Activated T-cell treated with anti-CD3 and anti-CD28 coated beads for 24 hours (primary cell): ENCODE measurements around the gene MRE11.
"Not testable (repeated sequence)": the region's sequence is repeated elsewhere in the genome, so short reads cannot be mapped to it uniquely, and the experiment has no call there.

Source experiments
- DNase-seq: peaks from one replicate; pipeline ENCODE4 v3.0.0-alpha.2; 2020; ENCODE audit warnings: low read depth

MRE11 gene

DNA sequence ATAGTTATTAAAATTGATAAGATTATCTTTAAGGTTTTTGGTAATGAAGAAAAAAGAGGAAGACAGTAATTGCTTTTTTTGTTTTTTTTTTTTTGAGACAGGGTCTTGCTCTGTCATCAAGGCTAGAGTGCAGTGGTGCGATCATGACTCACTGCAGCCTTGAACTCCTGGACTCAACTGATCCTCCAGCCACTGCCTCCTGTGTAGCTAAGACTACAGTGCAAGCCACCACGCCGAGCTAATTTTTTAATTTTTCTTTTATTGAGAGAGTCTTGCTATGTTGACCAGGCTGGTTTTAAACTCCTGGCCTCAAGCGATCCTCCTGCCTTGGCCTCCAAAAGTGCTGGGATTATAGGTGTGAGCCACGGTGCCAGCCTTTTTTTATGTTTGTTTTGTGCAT lies 12.9 kb upstream of the MRE11 start:
- not testable (repeated sequence) for DNase-seq

DNA sequence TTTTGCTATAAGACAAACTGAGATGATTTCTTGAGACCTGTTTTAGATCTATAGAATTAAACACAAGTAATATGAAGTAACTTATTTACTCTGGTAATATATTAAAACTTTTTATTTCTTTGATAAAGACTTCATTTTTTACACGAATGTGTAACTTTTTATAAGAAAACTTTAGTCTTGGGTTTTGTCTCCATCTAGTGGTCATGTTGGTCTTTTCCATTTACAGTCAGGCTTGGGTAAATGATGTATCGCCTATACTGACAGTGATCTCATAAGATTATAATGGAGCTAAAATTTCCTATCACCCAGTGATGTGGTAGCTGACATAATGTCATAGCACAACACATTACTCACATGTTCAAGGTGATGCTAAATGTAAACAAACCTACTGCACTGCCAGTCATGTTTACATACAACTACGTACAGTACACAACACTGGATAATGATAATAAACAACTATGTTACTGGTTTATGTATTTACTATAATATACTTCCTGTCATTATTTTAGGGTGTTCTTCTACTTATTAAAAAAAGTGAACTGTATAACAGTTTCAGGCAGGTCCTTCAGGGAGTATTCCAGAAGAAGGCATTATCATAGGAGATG lies 11.1 kb upstream of the MRE11 start:
- DNase-seq, result no peak

DNA sequence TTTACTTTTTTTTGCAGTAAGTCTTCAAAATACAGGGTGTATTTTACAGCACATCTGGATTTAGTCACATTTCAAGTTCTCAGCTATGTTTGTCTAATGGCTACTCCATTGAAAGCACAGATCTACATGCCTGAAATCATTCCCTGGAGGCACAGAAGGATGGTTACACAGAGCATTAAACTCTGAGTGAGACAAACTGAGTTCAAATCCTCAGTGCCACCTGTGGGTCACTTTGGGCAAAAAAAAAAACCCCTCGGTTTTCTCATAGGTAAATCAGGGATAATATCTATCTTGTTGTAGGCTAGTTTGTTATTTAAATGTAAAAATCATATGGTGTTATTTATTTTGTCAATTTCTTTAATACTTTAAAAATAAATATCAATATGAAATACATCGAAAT lies 7.9 kb upstream of the MRE11 start:
- no peak for DNase-seq

DNA sequence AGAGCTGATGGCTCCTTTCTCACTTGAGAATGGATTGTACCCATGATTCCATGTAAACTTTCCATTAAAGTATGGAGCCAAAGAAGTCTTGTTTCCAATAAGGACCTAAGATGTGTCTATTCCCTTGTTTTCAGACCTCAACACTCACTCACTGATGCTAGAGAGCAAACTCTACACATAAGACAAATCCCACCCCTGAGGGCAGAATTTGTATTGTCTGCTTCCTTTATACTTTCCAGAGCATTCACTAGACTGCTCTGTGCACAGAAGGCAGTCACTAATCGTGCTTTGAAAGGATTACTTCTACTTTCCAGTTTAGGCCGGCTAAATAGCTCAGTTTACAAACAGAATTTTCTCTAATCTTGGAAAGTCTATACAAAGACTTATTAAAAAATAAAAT lies 6.5 kb upstream of the MRE11 start:
- no peak for DNase-seq

DNA sequence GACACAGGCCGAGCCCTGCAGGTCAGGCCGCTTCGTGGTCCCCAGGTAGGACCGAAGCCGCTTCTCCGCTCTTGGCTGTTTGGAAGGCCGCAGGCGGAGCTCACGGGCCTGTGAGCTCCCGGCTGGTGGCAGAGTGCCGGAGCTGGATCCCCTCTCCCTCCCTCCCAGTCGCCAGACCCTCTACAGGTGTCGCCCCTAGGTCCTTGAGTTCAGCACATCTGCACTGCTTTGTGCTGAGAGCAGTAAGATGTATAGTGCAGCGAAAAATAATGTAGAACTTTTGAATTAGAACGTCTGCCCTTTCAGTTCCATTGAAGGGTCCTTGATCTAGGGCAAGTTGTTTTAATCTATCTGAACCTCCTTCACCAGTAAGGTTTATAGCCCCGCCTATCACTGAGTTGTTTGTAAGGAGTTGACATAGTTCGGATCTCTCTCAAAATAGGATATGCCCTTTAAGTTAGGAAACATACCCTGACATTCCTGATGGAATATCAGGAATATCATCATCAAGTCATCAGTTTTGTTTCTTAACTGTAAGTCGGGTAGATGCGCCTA lies 559 bp upstream of the MRE11 start:
- DNase-seq, result no peak

DNA sequence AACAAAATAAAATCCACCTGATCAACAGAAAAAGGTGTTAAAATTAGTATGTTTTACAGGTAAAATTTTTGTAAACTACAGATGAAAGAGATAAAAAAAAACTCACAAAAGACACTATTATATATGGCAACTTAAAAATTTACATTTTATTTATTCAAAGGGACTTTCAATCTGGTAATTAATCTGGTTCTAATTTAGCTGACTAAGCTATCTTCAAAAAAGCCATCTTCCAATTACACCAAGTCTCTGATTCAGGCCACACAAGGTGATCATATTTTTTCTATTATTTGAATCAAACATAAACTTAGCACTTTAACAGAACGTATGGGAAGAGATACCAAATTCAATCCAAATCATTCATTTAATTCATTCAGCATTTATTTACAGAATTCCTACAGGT lies 7.6 kb downstream of the MRE11 start:
- DNase-seq, result no peak

DNA sequence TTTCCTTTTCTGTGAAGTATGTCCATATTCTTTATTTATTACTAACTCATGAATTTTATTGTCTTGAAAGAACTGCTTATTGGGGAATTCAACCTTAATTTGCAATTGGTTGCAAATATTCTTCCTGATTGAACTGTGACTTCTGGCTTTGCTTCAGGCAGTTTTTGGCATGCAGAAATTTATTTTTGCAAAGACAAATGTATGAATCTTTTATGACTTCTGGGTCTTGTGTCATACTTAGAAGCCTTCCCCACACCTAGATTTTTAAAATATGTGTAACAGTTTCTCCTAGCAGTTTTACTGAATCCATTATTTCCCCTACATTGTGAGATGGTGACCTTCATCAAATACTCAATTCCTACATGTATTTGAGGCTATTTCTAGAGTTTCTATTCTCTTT lies 12.3 kb downstream of the MRE11 start:
- no peak for DNase-seq

DNA sequence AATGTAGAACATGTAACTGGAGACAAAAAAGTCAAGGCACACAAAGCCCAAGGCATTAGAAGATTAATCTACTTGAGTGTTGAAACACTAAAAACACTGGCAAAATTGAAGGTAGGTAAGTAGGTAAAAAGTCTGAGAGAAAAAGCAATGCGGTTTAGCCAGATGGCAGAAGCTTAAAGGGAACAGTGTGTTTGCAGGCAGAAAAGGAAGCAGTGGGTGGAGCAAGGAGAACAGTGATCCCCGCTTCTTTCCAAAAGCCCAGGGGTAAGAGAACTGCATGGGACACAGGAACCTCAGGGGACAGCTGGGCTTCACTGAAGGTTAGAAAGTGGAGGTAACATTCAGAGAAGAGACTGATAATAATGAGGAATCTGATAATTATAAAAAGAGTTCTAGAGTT lies 16.0 kb downstream of the MRE11 start:
- no peak for DNase-seq

DNA sequence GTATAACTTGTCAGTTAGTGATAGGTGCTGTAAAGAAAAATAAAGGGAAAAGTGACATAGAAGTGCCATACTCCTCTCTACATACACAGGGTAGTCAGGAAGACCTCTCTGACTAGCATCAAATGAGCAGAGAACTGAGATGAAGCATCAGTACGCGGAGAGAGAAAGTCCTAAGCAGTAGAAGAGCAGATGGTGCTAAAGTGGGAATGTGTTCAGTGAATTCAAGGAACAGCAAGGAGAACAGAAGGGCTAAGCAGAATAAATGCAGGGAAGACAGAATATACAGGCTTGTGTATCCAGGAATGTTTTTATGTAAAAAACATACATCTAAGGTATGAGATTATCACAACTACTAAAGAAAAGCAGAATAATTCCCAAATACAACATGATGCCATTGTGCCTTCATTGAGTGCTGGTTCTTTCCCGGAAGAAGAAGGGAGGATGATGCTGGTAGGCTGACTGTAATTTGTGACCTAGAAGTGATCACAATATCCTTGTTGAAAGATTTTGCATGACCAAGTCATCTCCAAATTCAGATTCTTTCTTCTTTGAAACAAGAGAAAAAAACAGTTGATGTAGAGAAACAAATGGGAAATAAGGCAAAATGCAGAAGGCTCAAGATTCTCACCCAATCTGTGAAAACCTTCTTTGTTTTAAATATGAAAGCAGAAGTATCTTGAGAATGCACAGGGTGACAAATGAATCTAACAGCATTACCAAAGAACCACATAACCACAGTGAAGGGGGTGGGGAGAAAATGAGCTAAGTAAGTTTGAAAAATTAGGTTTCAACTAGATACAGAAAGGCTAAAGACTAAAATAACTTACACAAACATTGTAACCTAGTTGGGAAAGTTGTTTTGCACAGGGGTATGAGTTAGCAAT lies 20.5 kb downstream of the MRE11 start:
- DNase-seq, result no peak

DNA sequence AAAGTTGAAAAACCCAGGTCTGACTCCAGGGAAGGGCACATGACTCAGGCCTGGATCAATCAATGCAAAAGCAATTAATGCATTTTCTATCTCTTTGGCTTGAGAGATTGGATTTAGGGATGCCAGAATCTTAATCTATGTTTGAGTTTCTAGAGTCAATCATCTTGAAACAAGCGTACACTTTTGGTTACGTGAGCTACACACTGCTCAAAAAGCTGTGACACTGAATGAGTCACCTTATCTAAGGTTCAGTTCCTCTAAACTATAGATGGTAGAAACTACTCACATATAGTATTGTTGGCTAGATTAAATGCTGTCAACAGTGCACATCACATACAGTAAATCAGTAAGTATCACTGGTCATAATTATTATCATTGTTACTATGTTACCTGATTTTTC lies 24.2 kb downstream of the MRE11 start:
- no peak for DNase-seq

DNA sequence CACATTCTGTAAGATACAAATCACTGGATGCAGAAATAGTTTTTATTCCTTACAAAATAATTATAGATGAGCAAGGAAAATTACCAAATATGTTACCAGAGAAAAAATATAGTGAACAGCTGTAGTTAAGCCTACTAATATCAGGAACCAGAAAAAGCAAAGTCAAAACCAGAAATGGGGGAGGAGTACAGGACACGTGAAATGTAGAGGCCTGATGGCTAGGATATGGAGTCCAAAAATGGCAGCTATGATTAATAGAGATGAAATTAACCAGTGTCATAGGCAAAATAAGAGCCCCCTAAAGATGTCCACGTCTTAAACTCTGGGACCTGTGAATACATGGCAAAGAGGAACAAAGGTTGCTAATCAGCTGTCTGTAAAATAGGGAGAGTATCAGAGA lies 34.1 kb downstream of the MRE11 start:
- no peak for DNase-seq

DNA sequence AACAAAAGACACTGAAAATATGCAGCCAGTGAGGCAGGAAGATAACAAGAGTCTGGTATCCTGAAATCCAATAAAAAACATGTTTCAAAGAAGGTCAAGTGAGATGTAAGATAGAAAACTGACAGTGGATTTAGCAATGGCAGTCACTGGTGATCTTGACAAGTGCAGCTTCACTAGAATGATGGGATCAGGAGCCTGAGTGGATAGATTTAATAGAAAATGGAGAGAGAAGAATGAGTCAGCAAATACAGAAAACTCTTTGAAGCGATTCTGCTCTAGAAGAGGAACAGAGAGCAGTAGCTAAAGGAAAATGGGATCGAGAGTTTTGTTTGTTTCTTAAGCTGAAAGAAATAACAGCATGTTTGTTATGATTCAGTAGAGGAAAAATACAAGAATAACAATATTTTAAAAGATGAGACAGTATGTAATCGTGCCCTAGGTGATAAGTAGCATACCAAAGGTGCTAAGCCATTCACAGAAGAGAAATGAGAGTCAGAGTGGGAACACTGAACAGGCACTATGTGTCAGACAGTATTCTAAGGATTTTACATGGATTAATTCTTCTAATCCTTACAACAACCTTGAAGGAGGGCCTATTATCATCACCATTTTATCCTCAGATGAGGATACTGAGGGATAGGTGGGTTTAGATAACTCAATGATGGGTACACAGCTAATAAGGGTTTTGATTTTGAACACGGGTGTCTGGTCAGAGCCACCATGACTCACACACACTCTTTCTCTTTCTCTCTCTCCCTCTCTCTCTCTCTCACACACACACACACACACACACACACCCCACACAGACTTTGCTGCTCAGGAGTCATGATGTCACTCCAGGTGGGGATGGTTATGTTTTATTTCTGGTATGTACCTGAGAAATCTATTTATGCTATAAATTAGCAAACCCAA lies 36.3 kb downstream of the MRE11 start:
- DNase-seq, result no peak

DNA sequence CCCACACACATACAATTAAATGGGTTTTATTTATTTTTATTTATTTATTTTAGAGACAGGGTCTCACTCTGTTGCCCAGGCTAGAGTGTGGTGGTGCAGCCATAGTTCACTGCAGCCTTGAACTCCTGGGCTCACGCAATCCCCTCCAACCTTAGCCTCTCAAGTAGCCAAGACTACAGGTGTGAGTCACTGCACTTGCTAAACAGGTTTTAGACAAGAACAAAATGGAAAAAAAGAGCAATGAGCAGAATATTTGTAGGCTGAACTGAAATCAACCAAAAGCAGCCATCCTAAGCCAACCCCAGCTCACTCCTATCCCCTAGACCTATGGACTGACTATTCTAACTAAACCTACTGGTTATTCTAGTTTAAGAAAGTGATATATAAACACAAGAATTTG lies 37.8 kb downstream of the MRE11 start:
- no peak for DNase-seq

DNA sequence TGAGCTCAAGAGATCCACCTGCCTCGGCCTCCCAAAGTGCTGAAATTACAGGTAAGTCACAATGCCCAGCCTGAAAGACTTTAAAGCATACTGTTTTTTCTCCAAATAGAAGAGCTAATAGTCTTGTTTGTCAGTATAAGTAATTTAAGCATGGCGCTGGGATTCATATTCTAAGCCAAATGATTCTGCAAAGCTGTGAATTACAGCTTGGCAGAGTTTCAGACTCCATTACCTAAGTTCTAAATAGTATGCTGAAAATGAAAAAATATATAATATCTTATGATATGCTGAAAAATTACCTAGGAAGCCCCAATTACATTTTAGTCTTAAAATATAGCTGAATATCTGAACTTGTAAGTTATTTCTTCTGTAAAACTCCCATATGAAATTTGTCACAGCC lies 39.3 kb downstream of the MRE11 start:
- DNase-seq, result no peak

DNA sequence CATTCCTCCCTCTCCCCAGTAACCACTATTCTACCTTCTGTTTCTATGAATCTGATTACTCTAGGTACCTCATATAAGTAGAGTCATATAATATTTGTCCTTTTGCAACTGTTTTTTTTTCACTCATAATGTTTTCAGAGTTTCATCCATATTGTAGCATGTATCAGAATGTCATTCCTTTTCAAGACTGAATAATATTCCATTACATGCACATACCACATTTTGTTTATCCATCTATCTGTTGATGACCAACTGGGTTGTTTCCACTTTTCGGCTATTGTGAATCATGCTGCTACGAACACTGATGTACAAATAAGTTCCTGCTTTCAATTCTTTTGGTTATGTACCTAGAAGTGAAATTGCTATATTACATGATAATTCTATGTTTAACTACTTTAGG lies 40.7 kb downstream of the MRE11 start:
- no peak for DNase-seq

DNA sequence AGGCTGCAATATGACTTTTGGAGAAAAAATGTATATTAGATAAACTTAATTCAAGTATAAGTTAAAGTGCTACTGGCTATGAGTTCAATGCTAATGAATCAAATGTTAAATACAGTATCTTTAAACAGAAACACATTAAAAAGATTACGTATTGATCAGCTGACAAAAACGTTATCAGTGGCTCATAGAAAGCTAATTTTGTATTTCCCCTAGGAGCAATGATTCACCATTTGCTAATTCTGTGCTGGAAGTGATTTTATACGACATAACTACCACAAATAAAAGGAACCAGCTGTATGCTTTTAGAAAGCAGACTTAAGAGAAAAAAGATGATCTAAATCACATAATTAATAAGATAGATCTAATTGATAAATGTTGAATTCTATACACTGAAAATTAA lies 43.6 kb downstream of the MRE11 start:
- no peak for DNase-seq

DNA sequence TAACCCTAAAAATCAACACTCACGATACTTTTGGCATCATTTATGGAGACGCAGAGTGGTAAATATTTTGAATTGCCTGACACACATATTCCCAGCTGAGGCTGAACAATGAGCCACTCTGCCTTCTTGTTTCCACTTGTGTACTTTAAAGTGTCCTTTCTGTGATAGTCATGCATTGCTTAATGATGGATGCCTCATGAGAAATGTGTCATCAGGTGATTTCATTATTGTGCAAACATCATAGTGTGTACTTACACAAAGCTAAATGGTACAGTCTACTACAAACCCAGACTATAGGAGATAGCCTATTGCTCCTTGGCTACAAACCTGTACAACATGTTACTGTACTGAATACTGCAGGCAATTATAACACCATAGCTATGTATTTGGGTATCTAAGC lies 44.2 kb downstream of the MRE11 start:
- no peak for DNase-seq

DNA sequence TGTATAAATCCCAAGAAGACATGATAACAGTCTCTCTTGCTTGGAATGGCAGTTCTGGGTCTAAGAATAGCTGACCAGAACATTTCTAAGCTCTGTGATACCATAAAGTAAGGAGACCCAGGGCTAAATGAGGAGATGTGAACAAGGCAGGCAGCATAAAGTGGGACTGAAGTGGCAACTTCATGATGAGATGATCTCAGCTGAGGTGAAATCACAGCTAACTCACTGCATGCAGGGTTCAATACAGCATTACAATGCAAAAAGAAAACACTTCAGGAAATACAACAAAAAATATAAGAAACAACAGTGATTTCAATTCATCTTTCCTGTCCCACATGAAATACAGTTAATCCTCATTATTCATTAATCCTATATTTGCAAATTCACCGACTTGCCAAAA lies 44.6 kb downstream of the MRE11 start:
- no peak for DNase-seq

DNA sequence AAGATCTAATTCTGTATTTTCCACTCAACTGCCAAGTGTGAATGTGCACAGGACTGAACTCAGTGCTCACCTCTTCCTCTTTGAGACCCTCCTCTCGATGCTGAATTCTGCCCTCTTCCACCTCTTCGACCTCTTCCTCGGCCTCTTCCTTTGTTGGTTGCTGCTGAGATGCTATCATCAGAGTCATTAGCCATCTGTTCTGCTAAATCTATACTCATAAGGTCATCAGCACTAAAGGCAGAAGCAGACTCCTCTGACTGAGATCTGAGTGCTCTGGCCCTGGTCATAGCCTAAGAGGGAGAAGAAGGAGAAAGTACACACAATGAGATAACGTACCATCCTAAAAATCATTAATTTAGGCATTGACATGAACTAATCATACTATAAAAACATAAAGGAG lies 46.5 kb downstream of the MRE11 start:
- no peak for DNase-seq

DNA sequence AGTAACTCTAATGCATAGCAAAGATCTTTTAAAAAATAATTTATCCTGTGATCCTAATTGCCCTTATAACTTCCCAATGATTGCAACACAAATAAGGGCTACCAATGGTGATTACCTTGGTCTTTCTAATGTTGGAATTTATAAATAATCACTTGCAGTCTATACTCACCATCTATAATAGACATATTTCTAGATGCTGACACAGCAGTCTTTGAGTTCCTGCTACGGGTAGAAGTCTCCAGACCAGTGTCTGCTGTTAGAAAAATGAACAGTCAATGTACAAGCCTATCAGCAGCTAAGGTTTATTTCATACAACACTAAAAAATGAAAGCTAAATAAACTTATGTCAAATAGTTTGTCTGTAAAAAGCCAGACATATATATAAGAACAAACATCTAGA lies 48.0 kb downstream of the MRE11 start:
- no peak for DNase-seq

DNA sequence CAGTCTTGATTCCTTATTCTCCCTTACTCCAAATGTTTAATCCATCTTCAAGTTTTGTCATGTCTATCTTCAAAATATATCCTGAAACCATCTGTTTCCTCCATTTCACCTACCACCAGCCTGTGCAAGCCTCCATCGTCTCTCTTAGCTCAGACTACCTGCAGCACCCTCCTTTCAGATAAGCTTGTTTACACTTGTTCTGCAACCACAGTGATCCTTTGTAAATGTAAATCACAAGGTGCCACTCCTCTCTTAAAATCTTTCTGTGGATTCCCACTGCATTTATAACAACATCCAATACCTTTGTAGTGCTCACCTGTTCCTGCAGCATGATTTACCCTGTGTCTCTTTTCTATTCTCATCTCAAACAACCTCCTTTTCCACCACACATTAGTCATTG lies 60.6 kb downstream of the MRE11 start:
- no peak for DNase-seq

DNA sequence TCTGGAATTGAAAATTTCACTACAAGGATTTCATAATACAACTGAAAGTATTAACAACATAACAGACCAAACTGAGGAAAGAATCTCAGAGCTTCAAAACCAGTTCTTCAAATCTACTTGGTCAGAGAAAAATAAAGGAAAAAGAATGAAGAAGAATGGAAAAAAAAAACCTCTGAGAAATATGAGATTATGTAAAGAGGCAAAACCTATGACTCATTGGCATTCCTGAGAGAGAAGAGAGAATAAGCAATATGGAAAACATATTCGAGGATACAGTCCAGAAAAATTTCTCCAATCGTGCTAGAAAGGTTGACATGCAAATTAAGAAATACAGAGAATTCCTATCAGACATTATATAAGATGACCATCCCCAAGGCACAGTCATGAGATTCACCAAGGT lies 69.0 kb downstream of the MRE11 start:
- DNase-seq, result no peak

DNA sequence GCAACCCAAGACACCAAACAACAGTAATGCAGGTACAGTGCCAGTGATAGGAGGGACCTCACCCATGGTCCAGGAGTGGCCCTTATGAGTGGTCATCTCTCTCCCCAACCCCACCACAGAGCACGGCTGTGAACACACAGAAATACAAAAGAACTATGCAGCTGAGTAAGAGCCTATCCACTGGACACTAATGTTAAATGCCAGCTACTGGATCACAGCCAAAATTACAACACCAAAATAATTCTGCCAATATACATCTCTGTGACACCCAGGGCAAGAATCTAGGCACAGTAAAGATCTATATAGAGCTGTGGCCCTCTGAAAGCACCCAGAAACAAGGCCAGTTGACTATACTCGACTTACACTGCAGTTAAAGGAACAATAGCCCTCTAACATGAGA lies 69.6 kb downstream of the MRE11 start:
- DNase-seq, result no peak
